K562 (cell line): Measurements from ENCODE around the gene GDAP2. TPM values are rescaled to one million over a fixed set of nuclear protein-coding genes. Genes with fewer than 3 reads are reported as not detected.

Experiments used
- CBFA2T3 ChIP-seq: fragments of 450-650 bp; IDR thresholded peaks from 2 replicates; pipeline ENCODE4 v1.6.1; 2017
- CHCHD3 ChIP-seq: fragments of 250-450 bp; sonication (Bioruptor Pico); IDR thresholded peaks from 2 replicates; pipeline ENCODE4 v2.1.2; 2022; ENCODE audit warnings: mild to moderate bottlenecking
- ESRRA ChIP-seq: fragments of 450-650 bp; IDR thresholded peaks from 2 replicates; pipeline ENCODE4 v1.6.1; 2014; ENCODE audit warnings: low read depth, mild to moderate bottlenecking, moderate library complexity, borderline replicate concordance
- FOXA3 ChIP-seq, 2 experiments: fragments of 450-650 bp in 1 of 2; sonication (generic) in 1 of 2; formaldehyde crosslinking; IDR thresholded peaks in 1 of 2; conservative IDR thresholded peaks in 1 of 2; 2 replicates each; pipeline versions ENCODE4 v1.4.0 to v1.8.0; 2020 to 2022; ENCODE audit warnings: mild to moderate bottlenecking in 2 of 2, missing genetic modification reagents in 1 of 2
- HDAC6 ChIP-seq: IDR thresholded peaks from 2 replicates; pipeline ENCODE4 v1.6.1; 2012; ENCODE audit warnings: low read depth, mild to moderate bottlenecking, control low read depth, inconsistent platforms, low read length, moderate library complexity
- JUNB ChIP-seq: fragments of 450-650 bp; formaldehyde crosslinking; conservative IDR thresholded peaks from 2 replicates; pipeline ENCODE4 v1.4.0; 2020; ENCODE audit warnings: mild to moderate bottlenecking
- KAT2B ChIP-seq: IDR thresholded peaks from one replicate; pipeline ENCODE4 v1.6.1; 2012; ENCODE audit warnings: low read depth, mild to moderate bottlenecking, control low read depth, inconsistent platforms, low read length, moderate library complexity
- KAT8 ChIP-seq: fragments of 450-650 bp; IDR thresholded peaks from 2 replicates; pipeline ENCODE4 v1.6.1; 2016; ENCODE audit warnings: low read depth, mild to moderate bottlenecking
- MED1 ChIP-seq: sonication (generic); formaldehyde crosslinking; IDR thresholded peaks from 2 replicates; pipeline ENCODE4 v1.8.1; 2023; ENCODE audit warnings: missing genetic modification reagents, borderline replicate concordance
- NR2C1 ChIP-seq, 2 experiments: fragments of 450-650 bp; IDR thresholded peaks; 2 replicates each; pipeline ENCODE4 v1.6.1; 2017; ENCODE audit warnings: mild to moderate bottlenecking in 2 of 2, antibody characterized with exemption in 1 of 2, inconsistent platforms in 1 of 2, missing compliant biosample characterization in 1 of 2, missing genetic modification characterization in 1 of 2
- NR3C1 ChIP-seq: sonication (generic); formaldehyde crosslinking; IDR thresholded peaks from 2 replicates; pipeline ENCODE4 v1.8.1; 2022; ENCODE audit warnings: missing genetic modification reagents
- PHB ChIP-seq: fragments of 250-450 bp; sonication (Bioruptor Pico); IDR thresholded peaks from 2 replicates; pipeline ENCODE4 v1.5.0; 2021
- ZNF175 ChIP-seq: fragments of 200-800 bp; sonication (Bioruptor generic); IDR thresholded peaks from 2 replicates; pipeline ENCODE4 v1.6.1; 2016; ENCODE audit warnings: low read depth, mild to moderate bottlenecking, missing genetic modification characterization, missing compliant biosample characterization
- ZNF507 ChIP-seq: conservative IDR thresholded peaks from 2 replicates; pipeline ENCODE4 v1.6.1; 2017; ENCODE audit warnings: missing genetic modification characterization, missing compliant biosample characterization
- polyA plus RNA-seq, 8 experiments: library from polyadenylated mRNA; depleted of rRNA in 4 of 8; stranded (reverse) in 5 of 8; unstranded in 3 of 8; fragments of >200 nt; fragmentation: Nextera tagmentation in 2 of 8; fragmentation: Illumina TruSeq in 1 of 8; extraction: Ambion mirVana in 2 of 8; extraction: Trizol in 1 of 8; gene quantifications; 2 replicates each; pipeline versions ENCODE4 v1.2.1 to v1.2.3, GENCODE V29; 2011 to 2014; ENCODE audit warnings: inconsistent platforms in 1 of 8, missing spikeins in 1 of 8
- total RNA-seq, 7 experiments: library from RNA; depleted of rRNA in 6 of 7; stranded (reverse); fragments of >200 nt in 6 of 7; fragmentation: Illumina TruSeq in 2 of 7; extraction: Trizol in 2 of 7; gene quantifications; 2 replicates each; pipeline versions ENCODE4 v1.2.1 to v1.2.3, GENCODE V29; 2011 to 2021; ENCODE audit warnings: low replicate concordance in 1 of 7
- TF ChIP-seq, protein P1 (sequence below): fragments of 250-450 bp; sonication (Bioruptor Pico); IDR thresholded peaks from 2 replicates; pipeline ENCODE4 v1.5.0; 2022; ENCODE audit warnings: mild to moderate bottlenecking
- TF ChIP-seq, protein P2 (sequence below): fragments of 450-650 bp; IDR thresholded peaks from one replicate; pipeline ENCODE4 v1.6.1; 2018; ENCODE audit warnings: mild to moderate bottlenecking, moderate library complexity; ENCODE audit not compliant: partially characterized antibody
- TF ChIP-seq, protein P3 (sequence below): sonication (generic); formaldehyde crosslinking; IDR thresholded peaks from 2 replicates; pipeline ENCODE4 v1.8.0; 2022; ENCODE audit warnings: mild to moderate bottlenecking, missing genetic modification reagents
- TF ChIP-seq, protein P4 (sequence below): fragments of 200-800 bp; sonication (Bioruptor generic); IDR thresholded peaks from 2 replicates; pipeline ENCODE4 v1.6.1; 2017; ENCODE audit warnings: missing genetic modification characterization, missing compliant biosample characterization

GDAP2 gene
- total and polyA plus RNA-seq, 9 of the 15 experiments (the other 6 are each of a cell fraction or from before 2014, with no cell fraction given) = 4.1 to 23.1 (median 13.2) TPM

GRCh38 chr1:117929343-117930172 is at the start of gene GDAP2, which contains the start of gene WDR3 (continued):
- TF ChIP-seq, protein P1, sequence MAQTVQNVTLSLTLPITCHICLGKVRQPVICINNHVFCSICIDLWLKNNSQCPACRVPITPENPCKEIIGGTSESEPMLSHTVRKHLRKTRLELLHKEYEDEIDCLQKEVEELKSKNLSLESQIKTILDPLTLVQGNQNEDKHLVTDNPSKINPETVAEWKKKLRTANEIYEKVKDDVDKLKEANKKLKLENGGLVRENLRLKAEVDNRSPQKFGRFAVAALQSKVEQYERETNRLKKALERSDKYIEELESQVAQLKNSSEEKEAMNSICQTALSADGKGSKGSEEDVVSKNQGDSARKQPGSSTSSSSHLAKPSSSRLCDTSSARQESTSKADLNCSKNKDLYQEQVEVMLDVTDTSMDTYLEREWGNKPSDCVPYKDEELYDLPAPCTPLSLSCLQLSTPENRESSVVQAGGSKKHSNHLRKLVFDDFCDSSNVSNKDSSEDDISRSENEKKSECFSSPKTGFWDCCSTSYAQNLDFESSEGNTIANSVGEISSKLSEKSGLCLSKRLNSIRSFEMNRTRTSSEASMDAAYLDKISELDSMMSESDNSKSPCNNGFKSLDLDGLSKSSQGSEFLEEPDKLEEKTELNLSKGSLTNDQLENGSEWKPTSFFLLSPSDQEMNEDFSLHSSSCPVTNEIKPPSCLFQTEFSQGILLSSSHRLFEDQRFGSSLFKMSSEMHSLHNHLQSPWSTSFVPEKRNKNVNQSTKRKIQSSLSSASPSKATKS (CRISPR knock-in tag) = no peak
- TF ChIP-seq, protein P2, sequence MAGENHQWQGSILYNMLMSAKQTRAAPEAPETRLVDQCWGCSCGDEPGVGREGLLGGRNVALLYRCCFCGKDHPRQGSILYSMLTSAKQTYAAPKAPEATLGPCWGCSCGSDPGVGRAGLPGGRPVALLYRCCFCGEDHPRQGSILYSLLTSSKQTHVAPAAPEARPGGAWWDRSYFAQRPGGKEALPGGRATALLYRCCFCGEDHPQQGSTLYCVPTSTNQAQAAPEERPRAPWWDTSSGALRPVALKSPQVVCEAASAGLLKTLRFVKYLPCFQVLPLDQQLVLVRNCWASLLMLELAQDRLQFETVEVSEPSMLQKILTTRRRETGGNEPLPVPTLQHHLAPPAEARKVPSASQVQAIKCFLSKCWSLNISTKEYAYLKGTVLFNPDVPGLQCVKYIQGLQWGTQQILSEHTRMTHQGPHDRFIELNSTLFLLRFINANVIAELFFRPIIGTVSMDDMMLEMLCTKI = no peak
- TF ChIP-seq CHCHD3 (no peak), HDAC6 (no peak), JUNB (CRISPR knock-in tag) (no peak), NR2C1 (IDR thresholded peaks at IDR 0.05) (no peak), NR2C1 (tag; IDR thresholded peaks at IDR 0.05) (no peak), NR3C1 (no peak), MED1 (CRISPR knock-in tag) (no peak), ZNF507 (no peak), KAT2B (no peak), CBFA2T3 (no peak), ESRRA (no peak; the same call in 1 of the 2 replicates), PHB (CRISPR knock-in tag) (peak; percentile 58; the same call in 1 of the 2 replicates), FOXA3 (CRISPR knock-in tag; conservative IDR thresholded peaks at IDR 0.05 in 1 of 2, IDR thresholded peaks at IDR 0.05 in 1 of 2) (no peak), ZNF175 (no peak), KAT8 (no peak)
- TF ChIP-seq, protein P3, sequence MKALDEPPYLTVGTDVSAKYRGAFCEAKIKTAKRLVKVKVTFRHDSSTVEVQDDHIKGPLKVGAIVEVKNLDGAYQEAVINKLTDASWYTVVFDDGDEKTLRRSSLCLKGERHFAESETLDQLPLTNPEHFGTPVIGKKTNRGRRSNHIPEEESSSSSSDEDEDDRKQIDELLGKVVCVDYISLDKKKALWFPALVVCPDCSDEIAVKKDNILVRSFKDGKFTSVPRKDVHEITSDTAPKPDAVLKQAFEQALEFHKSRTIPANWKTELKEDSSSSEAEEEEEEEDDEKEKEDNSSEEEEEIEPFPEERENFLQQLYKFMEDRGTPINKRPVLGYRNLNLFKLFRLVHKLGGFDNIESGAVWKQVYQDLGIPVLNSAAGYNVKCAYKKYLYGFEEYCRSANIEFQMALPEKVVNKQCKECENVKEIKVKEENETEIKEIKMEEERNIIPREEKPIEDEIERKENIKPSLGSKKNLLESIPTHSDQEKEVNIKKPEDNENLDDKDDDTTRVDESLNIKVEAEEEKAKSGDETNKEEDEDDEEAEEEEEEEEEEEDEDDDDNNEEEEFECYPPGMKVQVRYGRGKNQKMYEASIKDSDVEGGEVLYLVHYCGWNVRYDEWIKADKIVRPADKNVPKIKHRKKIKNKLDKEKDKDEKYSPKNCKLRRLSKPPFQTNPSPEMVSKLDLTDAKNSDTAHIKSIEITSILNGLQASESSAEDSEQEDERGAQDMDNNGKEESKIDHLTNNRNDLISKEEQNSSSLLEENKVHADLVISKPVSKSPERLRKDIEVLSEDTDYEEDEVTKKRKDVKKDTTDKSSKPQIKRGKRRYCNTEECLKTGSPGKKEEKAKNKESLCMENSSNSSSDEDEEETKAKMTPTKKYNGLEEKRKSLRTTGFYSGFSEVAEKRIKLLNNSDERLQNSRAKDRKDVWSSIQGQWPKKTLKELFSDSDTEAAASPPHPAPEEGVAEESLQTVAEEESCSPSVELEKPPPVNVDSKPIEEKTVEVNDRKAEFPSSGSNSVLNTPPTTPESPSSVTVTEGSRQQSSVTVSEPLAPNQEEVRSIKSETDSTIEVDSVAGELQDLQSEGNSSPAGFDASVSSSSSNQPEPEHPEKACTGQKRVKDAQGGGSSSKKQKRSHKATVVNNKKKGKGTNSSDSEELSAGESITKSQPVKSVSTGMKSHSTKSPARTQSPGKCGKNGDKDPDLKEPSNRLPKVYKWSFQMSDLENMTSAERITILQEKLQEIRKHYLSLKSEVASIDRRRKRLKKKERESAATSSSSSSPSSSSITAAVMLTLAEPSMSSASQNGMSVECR (CRISPR knock-in tag) = peak; percentile 97
- TF ChIP-seq, protein P4, sequence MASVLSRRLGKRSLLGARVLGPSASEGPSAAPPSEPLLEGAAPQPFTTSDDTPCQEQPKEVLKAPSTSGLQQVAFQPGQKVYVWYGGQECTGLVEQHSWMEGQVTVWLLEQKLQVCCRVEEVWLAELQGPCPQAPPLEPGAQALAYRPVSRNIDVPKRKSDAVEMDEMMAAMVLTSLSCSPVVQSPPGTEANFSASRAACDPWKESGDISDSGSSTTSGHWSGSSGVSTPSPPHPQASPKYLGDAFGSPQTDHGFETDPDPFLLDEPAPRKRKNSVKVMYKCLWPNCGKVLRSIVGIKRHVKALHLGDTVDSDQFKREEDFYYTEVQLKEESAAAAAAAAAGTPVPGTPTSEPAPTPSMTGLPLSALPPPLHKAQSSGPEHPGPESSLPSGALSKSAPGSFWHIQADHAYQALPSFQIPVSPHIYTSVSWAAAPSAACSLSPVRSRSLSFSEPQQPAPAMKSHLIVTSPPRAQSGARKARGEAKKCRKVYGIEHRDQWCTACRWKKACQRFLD (CRISPR knock-in tag) = peak; percentile 72; the same call in 1 of the 2 replicates
